ENCODE measurements around the gene AFMID. TPM values are rescaled to one million over a fixed set of nuclear protein-coding genes. Genes with fewer than 3 reads are reported as not detected.

AFMID gene
- total and polyA plus RNA-seq, 9 of the 15 experiments (the other 6 are each of a cell fraction or from before 2014, with no cell fraction given), result 62.1 to 188 (median 74.4) TPM

DNA sequence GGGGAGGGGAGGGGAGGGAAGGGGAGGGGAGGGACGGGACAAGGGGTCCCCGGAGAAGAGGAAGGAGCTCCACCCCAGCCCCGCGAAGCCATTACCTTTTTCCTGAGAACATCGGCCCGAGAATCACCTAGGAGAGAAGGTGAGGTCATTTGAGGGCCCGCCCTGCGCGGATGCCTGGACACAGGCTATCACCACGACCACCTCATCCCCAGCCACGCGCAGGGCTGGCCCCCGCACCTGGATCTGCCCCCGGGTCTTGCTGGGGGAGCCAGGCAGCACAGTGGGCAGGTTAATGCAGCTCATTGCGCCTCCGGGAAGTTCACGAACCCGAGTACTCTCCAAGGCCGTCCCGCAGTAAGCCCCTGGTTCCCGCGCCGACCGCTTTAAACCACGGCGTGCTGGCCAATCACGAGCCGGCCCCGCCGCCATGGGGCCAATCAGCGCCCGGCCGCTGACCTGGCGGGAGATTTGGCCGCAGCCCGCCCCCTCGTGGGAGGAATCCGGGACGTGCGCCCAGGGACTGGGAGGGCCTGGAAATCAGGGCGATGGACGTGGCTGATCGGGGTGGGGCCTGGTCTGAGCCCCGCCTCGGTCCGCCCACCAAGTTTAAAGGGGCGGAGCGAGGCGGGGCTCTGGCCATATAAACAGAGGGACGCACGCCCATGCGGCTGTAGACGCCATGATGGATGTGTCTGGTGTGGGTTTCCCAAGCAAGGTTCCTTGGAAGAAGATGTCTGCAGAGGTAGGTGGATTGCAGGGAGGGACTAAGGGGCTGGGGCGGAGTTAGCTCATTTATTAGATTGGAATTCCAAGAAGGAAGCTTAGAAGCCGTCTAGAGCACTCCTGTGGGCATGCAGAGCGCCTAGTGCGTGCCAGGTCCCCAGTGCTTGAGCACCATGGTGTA lies at the start of gene AFMID, which contains the start of gene TK1 (continued):
- TF ChIP-seq, protein P1, sequence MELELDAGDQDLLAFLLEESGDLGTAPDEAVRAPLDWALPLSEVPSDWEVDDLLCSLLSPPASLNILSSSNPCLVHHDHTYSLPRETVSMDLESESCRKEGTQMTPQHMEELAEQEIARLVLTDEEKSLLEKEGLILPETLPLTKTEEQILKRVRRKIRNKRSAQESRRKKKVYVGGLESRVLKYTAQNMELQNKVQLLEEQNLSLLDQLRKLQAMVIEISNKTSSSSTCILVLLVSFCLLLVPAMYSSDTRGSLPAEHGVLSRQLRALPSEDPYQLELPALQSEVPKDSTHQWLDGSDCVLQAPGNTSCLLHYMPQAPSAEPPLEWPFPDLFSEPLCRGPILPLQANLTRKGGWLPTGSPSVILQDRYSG (tag; conservative IDR thresholded peaks at IDR 0.05; ENCODE audit: low read depth), result no peak
- TF ChIP-seq, protein P2, sequence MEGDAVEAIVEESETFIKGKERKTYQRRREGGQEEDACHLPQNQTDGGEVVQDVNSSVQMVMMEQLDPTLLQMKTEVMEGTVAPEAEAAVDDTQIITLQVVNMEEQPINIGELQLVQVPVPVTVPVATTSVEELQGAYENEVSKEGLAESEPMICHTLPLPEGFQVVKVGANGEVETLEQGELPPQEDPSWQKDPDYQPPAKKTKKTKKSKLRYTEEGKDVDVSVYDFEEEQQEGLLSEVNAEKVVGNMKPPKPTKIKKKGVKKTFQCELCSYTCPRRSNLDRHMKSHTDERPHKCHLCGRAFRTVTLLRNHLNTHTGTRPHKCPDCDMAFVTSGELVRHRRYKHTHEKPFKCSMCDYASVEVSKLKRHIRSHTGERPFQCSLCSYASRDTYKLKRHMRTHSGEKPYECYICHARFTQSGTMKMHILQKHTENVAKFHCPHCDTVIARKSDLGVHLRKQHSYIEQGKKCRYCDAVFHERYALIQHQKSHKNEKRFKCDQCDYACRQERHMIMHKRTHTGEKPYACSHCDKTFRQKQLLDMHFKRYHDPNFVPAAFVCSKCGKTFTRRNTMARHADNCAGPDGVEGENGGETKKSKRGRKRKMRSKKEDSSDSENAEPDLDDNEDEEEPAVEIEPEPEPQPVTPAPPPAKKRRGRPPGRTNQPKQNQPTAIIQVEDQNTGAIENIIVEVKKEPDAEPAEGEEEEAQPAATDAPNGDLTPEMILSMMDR (IDR thresholded peaks at IDR 0.05 in 2 of 3, conservative IDR thresholded peaks at IDR 0.05 in 1 of 3; ENCODE audit: insufficient read depth in 2 of 3, low read depth in 1 of 3, low read length in 3 of 3), result peak; percentile 70 to 82 (median 77)
- TF ChIP-seq, protein P3, sequence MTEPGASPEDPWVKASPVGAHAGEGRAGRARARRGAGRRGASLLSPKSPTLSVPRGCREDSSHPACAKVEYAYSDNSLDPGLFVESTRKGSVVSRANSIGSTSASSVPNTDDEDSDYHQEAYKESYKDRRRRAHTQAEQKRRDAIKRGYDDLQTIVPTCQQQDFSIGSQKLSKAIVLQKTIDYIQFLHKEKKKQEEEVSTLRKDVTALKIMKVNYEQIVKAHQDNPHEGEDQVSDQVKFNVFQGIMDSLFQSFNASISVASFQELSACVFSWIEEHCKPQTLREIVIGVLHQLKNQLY (CRISPR knock-in tag; conservative IDR thresholded peaks at IDR 0.05), result no peak
- TF ChIP-seq, protein P4, sequence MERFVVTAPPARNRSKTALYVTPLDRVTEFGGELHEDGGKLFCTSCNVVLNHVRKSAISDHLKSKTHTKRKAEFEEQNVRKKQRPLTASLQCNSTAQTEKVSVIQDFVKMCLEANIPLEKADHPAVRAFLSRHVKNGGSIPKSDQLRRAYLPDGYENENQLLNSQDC (CRISPR knock-in tag; IDR thresholded peaks at IDR 0.05), result no peak
- TF ChIP-seq RNF2 (IDR thresholded peaks at IDR 0.05) (peak; percentile 66; the same call in 1 of the 2 replicates), ZSCAN32 (CRISPR knock-in tag; IDR thresholded peaks at IDR 0.05) (0 out of 2 replicates have a peak, but pooled peaks have one; percentile 14), ZNF830 (CRISPR knock-in tag; IDR thresholded peaks at IDR 0.05) (no peak), PURB (CRISPR knock-in tag; IDR thresholded peaks at IDR 0.05; ENCODE audit: low read depth) (no peak), CREB1 (IDR thresholded peaks at IDR 0.05) (0 out of 2 replicates have a peak, but pooled peaks have one; percentile 13), CREB1 (CRISPR knock-in tag; IDR thresholded peaks at IDR 0.05) (peak; percentile 79), ZNF239 (CRISPR knock-in tag; IDR thresholded peaks at IDR 0.05) (no peak), RBM17 (IDR thresholded peaks at IDR 0.05; ENCODE audit: borderline replicate concordance, low read depth, low read length) (no peak), NR2C1 (IDR thresholded peaks at IDR 0.05) (0 out of 2 replicates have a peak, but pooled peaks have one; percentile 43), NR2C1 (tag; IDR thresholded peaks at IDR 0.05) (0 out of 2 replicates have a peak, but pooled peaks have one; percentile 16), CHCHD3 (CRISPR knock-in tag; IDR thresholded peaks at IDR 0.05) (no peak), ZNF766 (CRISPR knock-in tag; conservative IDR thresholded peaks at IDR 0.05) (no peak)
- TF ChIP-seq, protein P5, sequence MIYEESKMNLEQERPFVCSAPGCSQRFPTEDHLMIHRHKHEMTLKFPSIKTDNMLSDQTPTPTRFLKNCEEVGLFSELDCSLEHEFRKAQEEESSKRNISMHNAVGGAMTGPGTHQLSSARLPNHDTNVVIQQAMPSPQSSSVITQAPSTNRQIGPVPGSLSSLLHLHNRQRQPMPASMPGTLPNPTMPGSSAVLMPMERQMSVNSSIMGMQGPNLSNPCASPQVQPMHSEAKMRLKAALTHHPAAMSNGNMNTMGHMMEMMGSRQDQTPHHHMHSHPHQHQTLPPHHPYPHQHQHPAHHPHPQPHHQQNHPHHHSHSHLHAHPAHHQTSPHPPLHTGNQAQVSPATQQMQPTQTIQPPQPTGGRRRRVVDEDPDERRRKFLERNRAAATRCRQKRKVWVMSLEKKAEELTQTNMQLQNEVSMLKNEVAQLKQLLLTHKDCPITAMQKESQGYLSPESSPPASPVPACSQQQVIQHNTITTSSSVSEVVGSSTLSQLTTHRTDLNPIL (CRISPR knock-in tag; IDR thresholded peaks at IDR 0.05), result no peak
- TF ChIP-seq, protein P6, sequence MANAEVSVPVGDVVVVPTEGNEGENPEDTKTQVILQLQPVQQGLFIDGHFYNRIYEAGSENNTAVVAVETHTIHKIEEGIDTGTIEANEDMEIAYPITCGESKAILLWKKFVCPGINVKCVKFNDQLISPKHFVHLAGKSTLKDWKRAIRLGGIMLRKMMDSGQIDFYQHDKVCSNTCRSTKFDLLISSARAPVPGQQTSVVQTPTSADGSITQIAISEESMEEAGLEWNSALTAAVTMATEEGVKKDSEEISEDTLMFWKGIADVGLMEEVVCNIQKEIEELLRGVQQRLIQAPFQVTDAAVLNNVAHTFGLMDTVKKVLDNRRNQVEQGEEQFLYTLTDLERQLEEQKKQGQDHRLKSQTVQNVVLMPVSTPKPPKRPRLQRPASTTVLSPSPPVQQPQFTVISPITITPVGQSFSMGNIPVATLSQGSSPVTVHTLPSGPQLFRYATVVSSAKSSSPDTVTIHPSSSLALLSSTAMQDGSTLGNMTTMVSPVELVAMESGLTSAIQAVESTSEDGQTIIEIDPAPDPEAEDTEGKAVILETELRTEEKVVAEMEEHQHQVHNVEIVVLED (CRISPR knock-in tag; IDR thresholded peaks at IDR 0.05), result 0 out of 2 replicates have a peak, but pooled peaks have one; percentile 10
- TF ChIP-seq, protein P7, sequence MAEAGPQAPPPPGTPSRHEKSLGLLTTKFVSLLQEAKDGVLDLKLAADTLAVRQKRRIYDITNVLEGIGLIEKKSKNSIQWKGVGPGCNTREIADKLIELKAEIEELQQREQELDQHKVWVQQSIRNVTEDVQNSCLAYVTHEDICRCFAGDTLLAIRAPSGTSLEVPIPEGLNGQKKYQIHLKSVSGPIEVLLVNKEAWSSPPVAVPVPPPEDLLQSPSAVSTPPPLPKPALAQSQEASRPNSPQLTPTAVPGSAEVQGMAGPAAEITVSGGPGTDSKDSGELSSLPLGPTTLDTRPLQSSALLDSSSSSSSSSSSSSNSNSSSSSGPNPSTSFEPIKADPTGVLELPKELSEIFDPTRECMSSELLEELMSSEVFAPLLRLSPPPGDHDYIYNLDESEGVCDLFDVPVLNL (CRISPR knock-in tag; IDR thresholded peaks at IDR 0.05; ENCODE audit: low read depth), result peak; percentile 100
